GM13977 (cell line): ENCODE data around the gene CASR.

Experiments used
- DNase-seq: peaks from one replicate; pipeline ENCODE4 v3.0.0; 2012; ENCODE audit warnings: low spot score
- in situ Hi-C: fragments of 300-500 bp; cut with MboI; formaldehyde crosslinking; loops from one replicate; pipeline ENCODE4 v1.12.0; 2022; ENCODE audit warnings: low sequenced_read_pairs, low pct_unique_long_range_greater_than_20kb, mixed read lengths, inconsistent platforms; ENCODE audit not compliant: unreplicated experiment
- TF ChIP-seq, protein P1 (sequence below): IDR thresholded peaks from 2 replicates; pipeline ENCODE4 v1.5.1; 2012; ENCODE audit warnings: mild to moderate bottlenecking, control low read depth; ENCODE audit not compliant: insufficient read depth; ENCODE audit errors: extremely low read depth, missing control alignments

CASR gene

DNA sequence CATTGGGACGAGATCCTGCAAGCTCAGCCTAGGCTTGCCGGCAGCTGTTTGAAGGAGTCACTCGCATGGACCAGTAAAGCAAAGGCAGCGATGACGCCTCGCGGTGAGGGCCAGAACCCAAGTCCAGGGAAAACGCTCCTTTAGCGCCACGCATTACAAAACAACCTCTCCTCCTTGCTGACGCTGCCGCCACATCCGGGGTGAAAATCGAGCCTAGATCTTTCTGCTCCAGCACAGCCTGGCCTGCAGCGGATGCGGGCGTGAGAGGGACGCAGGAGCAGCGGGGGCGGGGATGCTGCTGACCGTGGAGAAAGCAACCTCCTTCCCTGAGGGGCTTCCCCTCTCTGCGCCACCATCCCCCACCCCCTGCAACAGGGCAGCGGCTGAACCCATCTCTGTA is 46.7 kb downstream of the CASR start:
- TF ChIP-seq, protein P1, sequence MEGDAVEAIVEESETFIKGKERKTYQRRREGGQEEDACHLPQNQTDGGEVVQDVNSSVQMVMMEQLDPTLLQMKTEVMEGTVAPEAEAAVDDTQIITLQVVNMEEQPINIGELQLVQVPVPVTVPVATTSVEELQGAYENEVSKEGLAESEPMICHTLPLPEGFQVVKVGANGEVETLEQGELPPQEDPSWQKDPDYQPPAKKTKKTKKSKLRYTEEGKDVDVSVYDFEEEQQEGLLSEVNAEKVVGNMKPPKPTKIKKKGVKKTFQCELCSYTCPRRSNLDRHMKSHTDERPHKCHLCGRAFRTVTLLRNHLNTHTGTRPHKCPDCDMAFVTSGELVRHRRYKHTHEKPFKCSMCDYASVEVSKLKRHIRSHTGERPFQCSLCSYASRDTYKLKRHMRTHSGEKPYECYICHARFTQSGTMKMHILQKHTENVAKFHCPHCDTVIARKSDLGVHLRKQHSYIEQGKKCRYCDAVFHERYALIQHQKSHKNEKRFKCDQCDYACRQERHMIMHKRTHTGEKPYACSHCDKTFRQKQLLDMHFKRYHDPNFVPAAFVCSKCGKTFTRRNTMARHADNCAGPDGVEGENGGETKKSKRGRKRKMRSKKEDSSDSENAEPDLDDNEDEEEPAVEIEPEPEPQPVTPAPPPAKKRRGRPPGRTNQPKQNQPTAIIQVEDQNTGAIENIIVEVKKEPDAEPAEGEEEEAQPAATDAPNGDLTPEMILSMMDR: no peak
- DNase-seq: no peak
- in situ Hi-C loops: no loop called here

DNA sequence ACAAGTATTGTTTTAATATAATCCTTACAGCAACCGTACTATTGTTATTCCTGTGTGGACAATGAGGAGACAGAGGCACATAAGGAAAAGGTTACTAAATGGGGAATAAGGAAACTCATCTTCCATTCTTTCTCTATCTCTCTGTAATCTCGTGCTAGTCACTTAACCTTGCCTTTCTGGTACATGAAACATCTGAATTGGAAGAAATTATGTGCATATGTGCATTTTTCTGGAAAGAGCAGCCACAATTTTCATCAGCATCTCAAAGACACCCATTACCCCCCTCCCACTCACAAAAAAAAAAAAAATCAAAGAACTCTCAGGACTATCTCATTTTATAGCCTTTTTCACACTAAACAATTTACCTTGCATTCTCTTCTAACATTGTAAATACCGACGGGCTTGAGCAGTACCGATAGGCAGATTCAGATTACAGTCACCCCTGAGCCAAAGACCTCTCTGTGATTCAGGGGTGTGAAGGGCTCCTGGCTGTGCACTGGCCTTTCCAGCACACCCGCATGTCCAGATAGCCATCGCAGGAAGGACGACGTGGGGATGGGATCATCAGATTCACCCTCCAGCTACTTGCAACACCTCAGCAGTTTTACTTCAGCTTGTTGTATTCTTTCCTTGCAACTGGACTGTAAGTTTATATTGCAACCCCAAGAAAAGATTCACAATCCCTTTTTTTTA is 48.1 kb downstream of the CASR start:
- TF ChIP-seq, protein P1: no peak
- no peak for DNase-seq
- in situ Hi-C loops: no loop called here

DNA sequence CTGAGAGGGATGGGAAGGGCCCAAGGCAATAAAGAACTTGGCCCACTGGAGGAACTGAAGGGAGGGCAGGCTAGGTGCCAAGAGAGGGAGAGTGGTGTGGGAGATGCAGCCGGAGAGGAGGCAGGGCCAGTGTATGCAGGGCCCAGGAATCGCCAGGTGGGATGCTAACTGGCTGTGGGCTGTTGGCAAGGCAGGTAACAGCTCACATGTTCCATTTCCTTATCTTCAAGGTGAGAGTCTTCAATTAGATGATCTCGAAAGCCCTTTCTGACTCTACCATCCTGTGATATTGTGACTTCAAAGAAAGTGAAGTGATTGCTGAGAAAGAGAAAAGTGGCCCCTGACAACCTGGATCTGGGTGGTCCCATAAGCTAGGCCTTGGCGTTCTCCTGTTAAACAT is 49.0 kb downstream of the CASR start:
- in situ Hi-C loops: no loop called here
- DNase-seq: no peak
- TF ChIP-seq, protein P1: no peak

DNA sequence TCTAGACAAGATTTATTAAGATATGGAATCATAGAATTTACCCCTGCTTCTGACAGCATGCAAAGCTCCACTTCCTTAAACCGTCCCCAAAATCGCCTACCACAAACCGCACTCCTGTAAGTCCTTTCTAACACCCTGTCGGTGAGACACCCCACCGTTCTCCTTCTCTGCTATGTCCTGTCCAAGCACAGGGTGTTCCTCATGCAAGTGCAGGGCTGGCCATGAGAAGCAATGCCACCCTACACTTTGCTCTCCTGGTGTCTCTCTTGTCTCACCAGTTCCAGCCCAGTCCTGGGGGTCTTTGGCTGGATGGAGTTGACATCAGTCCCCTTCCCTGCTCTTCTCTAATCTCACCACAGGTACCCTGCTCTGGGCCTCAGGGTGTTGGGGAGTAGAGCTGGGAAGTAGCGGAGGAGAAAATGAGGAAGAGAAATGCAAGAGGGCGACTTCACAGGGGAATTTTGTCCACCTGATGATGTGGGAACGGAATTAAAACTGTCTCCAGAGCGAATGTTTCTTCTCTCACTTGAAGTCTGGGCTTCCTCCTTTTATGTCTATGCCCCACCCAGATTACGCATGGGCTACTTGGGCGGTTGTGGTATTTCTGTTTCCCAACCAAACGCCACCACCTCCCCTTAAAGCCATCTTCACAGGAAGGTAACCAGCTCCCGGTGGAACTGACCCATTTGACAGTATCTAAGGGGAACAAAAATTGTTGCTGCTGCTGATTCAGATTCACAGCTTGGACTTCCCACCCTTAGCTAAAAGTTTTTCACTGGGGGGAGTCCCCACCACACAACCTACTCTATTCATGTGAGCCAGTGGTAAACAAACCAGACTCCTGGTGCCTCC is 49.9 kb downstream of the CASR start:
- in situ Hi-C loops: no loop called here
- peak; percentile 44 for DNase-seq
- TF ChIP-seq, protein P1: no peak

DNA sequence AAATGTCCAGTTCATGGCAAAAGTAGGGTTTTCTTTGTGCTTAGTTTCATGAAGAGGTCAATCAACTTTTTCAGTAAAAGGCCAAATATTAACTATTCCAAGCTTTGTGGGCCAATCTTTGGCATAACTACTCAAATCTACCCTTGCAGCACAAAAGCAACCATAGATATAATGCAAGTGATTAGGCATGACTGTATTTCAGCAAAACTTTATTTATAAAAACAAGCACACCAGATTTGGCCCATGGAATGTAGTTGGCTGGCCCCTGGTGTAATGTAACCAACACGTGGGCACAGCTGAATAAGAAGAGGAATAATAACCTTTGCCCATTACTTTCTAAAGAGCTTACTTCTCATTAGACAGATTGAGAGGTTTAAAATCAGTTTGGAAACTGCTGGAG is 50.6 kb downstream of the CASR start:
- TF ChIP-seq, protein P1: no peak
- in situ Hi-C loops: no loop called here
- DNase-seq: no peak

DNA sequence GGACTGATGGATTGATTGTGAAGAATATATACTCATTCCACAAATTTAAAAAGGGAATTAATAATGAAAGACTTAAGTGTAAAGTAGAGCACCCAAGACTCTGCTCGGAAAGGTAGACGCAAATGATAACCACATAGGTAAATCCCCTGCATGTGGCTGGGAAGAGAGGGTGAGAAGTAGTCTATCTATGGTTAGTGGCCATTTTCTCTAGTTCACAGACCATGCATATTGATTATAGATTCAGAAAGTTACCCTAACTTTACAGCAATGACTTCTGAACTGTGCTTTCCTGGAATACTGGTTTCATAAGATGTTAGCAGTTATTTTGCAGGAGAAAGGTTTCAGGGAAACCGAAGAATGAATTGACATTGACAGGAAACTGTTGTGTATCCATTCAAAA is 51.7 kb downstream of the CASR start:
- in situ Hi-C loops: no loop called here
- peak; percentile 38 for DNase-seq
- TF ChIP-seq, protein P1: no peak
